Measurements from ENCODE around the gene HRH2.

Gene HRH2

DNA sequence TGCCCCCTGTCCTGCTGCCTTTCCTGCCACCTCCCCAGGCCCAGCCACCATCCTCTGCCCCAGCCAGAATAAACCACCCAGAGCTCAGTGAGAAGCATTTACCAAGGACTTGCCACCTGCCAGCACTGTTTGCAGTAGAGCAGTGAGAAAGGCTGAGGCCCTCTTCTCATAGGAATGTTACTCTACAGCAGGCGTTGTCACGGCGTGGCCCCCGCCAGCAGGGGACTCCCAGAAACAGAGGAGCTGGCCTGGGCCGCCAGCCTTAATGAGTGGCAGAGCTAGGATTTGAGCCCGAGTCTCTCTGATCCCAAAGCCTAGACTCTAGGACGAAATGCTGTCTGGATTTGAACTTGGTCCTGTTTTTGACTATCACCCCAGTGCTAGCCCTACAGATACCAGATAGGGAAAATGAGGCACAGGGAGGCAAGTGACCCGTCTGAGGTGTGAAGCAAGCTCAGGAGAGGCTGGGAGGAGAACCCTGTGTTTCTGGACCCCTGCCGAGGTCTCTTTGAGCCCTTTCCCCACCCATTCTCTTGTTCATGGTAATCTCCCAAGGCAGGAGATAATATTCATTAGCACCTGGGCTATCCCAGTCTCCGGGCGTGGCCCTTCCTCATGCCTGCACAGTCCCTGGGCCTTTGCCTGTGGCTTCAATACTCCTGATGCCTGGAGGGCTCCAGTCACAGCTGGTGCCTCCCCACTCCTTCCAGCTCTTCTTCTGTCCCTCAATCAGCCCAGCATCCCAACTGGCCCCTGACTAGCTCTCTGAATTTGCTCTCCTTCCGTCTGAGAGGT, 30.7 kb downstream of the HRH2 start:
- Histone ChIP-seq H3K9me3 (no peaks in the 10 kb centered on the region), H3K27ac (no peak overlapping the region; the same call in 1 of the 2 replicates), H3K9ac (no peak overlapping the region), H3K4me1 (peaks cover 73% of the 10 kb centered on the region), H3K27me3 (no peaks in the 10 kb centered on the region), H3K4me3 (no peak overlapping the region), H3K4me2 (peak overlapping the region; percentile 73), H4K20me1 (peaks cover 7% of the 10 kb centered on the region; the same call in 1 of the 2 replicates), H3K36me3 (peaks cover 45% of the 10 kb centered on the region)
- no peak for TF ChIP-seq Cebpa-rat (IDR thresholded peaks at IDR 0.05)

DNA sequence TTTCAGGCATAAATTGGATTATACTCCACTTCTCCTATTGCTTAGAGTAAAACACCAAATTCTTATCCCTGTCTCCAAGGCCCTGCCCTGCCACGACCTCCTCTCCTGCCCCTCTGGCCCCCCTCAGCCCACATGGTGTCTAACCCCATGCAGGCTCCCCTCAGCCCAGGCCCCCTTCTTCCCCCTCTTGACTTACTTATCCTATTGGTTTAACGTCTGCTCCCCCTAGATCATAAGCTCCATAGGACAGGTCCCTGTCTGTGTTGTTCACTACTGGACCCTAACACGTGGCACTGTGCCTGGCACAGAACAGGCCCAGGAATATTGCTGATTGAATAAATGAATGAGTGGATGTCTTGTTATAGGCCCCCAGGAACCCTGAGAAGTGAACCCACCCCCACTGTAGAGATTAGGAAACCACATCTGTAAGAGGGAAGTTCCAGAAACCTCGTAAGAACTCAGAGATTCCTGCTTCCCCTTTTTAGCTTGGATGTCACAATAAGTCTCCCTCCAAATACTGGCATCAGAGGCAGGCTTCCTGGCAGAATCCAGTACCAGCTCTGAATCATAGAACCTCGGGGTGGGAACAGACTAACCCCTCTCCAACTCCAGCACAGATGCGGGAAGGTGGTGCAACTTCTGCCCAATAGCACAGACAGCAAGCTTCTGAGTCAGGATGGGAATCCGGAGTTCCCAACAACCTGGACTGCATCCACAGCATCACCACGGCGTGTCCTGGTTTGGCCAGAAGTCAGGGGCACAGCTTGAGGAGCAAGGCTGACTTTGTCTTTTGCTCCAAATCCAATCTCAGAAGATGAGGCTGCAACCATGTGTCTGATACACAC, 31.5 kb downstream of the HRH2 start:
- peaks cover 36% of the 10 kb centered on the region for H3K36me3 ChIP-seq
- peaks cover 73% of the 10 kb centered on the region for H3K4me1 ChIP-seq
- H4K20me1 ChIP-seq: peaks cover 2% of the 10 kb centered on the region; the same call in 1 of the 2 replicates
- no peak for TF ChIP-seq Cebpa-rat (IDR thresholded peaks at IDR 0.05)
- H3K9me3 ChIP-seq: no peaks in the 10 kb centered on the region
- H3K27ac ChIP-seq: no peak overlapping the region; the same call in 1 of the 2 replicates
- H3K4me2 ChIP-seq: peak overlapping the region; percentile 73
- no peak overlapping the region for H3K4me3 ChIP-seq
- H3K27me3 ChIP-seq: no peaks in the 10 kb centered on the region
- no peak overlapping the region for H3K9ac ChIP-seq

DNA sequence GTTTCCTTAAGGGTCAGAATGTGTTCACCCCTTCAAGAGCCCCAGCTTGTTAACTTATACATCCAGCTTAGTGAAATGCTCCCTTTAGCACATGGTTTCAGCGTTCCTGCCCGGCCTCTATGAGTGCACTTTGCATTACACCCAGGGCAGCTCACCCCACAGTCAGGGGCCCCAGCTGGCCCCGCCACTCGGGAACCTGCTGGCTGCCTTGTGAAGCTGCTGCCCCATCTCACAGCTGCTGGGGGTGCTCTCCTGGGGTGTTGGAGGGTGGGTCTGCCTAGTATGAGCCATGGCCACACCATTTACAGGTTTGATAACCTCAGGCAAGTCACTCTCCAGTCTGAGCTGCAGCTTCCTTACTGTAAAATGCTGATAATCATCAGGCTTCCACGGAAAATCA, 32.2 kb downstream of the HRH2 start:
- Histone ChIP-seq H3K36me3 (peaks cover 30% of the 10 kb centered on the region), H3K4me2 (peak overlapping the region; percentile 73), H3K4me1 (peaks cover 73% of the 10 kb centered on the region), H3K27ac (no peak overlapping the region), H3K9ac (no peak overlapping the region), H3K4me3 (no peak overlapping the region), H3K27me3 (no peaks in the 10 kb centered on the region), H4K20me1 (no peaks in the 10 kb centered on the region), H3K9me3 (no peaks in the 10 kb centered on the region)
- no peak for TF ChIP-seq Cebpa-rat (IDR thresholded peaks at IDR 0.05)

DNA sequence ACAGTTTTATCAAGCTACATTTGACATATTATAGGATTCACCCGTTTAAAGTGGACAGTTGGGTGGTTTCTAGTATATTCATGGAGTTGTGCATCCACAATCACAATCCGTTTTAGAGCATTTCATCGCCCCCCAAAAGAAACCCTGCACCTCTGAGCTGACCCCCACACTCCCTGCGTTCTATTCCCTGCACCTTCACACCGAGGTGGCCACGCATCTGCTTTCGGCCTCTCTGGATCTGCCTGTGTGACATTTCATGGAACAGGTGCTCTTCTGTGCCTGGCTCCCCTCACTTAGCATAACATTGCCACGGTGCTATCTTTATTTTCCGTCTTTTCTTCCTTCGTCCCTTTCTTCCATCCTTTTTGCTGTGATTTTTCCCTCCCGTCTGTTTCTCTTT, 32.7 kb downstream of the HRH2 start:
- Histone ChIP-seq H3K9ac (peak overlapping the region; percentile 46; the same call in 1 of the 2 replicates), H3K36me3 (peaks cover 24% of the 10 kb centered on the region), H3K4me3 (no peak overlapping the region), H3K27ac (peak overlapping the region; percentile 62), H4K20me1 (no peaks in the 10 kb centered on the region), H3K9me3 (no peaks in the 10 kb centered on the region), H3K4me2 (peak overlapping the region; percentile 73), H3K4me1 (peaks cover 73% of the 10 kb centered on the region), H3K27me3 (no peaks in the 10 kb centered on the region)
- TF ChIP-seq Cebpa-rat (IDR thresholded peaks at IDR 0.05): no peak

DNA sequence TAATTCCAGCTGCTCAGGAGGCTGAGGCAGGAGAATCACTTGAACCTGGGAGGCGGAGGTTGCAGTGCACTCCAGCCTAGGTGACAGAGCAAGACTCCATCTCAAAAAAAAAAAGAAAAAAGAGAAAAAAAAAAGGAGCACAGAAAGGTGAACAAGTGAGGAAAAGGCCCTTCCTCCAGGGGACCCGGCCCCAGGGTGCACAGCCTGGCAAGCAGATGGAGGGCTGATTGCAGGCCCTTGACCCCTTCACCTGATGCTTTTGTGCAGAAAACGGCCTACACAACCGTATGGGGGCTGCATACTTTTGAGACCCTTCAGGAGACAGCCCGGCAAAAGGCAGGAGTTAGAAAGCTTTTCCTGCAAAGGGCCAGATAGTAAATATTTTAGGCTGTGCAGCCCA, 33.9 kb downstream of the HRH2 start:
- H3K27me3 ChIP-seq: no peaks in the 10 kb centered on the region

DNA sequence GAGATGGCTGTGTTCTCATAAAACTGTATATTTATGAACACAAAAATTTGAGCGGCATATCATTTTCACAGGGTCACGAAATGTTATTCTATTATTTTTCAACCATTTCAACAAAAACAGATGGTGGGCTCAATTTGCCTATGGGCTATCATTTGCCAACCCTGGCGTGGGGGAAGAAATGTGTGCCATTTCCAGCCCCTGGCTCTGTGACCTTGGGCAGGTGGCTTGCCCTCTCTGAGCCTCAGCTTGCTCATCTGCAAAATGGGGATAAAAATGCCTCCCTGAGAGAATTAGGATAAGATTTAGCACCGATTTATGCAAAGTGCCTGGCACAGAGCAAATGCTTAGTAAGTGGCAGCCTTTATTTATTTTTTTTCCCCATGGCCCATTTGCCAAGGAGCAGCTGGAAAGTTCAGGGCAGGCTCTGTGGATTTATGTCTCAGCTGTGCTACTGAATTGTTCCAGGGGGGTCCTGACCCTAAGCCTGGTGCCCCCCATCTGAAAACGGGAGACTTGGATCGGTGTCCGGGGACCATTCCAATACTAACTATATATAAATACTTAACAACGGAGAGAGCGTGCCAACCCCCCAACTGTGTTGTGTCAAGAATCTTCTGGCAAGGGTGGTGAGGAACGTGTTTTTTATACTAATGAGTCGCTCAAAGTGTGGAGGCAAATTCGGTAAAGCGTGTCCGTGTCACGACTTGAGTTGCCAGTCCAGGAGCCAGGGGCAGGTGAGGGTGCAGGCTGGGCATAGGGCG, 34.5 kb downstream of the HRH2 start:
- no peak for TF ChIP-seq Cebpa-rat (IDR thresholded peaks at IDR 0.05)
- Histone ChIP-seq H3K27me3 (no peaks in the 10 kb centered on the region), H3K4me2 (peak overlapping the region; percentile 77), H3K9me3 (no peaks in the 10 kb centered on the region), H3K9ac (no peak overlapping the region; the same call in 1 of the 2 replicates), H4K20me1 (no peaks in the 10 kb centered on the region), H3K27ac (0 out of 2 replicates have a peak overlapping the region, but pooled peaks have one; percentile 24), H3K4me1 (peaks cover 88% of the 10 kb centered on the region), H3K4me3 (no peak overlapping the region), H3K36me3 (peaks cover 6% of the 10 kb centered on the region; the same call in 1 of the 2 replicates)

More for the DNA sequence above, 33.9 kb downstream of the HRH2 start:
- Histone ChIP-seq H3K4me2 (no peak overlapping the region), H3K4me3 (no peak overlapping the region), H4K20me1 (no peaks in the 10 kb centered on the region), H3K36me3 (peaks cover 13% of the 10 kb centered on the region; the same call in 1 of the 2 replicates), H3K27ac (no peak overlapping the region), H3K9me3 (no peaks in the 10 kb centered on the region), H3K9ac (no peak overlapping the region), H3K4me1 (peaks cover 85% of the 10 kb centered on the region)
- no peak for TF ChIP-seq Cebpa-rat (IDR thresholded peaks at IDR 0.05)

DNA sequence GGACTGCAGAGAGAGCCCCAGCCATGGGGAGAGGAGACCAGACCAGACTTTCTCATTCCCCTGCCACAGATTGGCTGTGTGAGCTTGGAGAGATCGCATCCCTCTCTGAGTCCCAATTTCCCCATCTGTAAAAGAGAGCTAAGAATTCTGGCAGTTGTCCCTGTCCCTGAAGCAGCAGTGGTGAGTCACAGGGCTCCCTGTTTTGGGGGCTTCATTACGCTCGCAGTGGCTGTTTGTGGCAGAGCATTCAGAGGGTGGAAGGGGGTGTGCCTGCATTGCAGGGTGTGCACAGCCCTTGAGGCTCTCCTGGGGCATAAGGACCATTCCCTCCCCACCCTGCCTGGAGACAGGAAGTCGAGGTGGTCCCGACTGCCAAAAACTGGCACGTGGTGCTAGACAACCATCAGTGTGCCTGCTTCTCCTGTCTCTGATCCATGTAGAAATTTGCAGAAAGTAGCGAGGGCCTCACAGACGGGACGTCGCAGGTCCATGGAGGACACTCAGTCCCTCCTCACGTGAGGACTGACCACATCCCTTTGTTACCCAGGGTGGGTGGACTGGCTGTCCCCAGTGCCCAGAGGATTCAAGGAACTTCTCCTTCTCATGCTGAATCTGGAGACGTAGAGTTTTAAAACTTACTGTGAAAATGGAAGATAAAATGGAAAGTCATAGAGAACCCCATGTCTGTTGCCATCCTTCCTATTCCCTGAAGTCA, 35.3 kb downstream of the HRH2 start:
- peak overlapping the region; percentile 77 for H3K4me2 ChIP-seq
- no peak for TF ChIP-seq Cebpa-rat (IDR thresholded peaks at IDR 0.05)
- peaks cover 85% of the 10 kb centered on the region for H3K4me1 ChIP-seq
- H4K20me1 ChIP-seq: no peaks in the 10 kb centered on the region
- no peaks in the 10 kb centered on the region for H3K9me3 ChIP-seq
- no peak overlapping the region for H3K4me3 ChIP-seq
- H3K27me3 ChIP-seq: no peaks in the 10 kb centered on the region
- no peaks in the 10 kb centered on the region for H3K36me3 ChIP-seq
- no peak overlapping the region; the same call in 1 of the 2 replicates for H3K9ac ChIP-seq
- peak overlapping the region; percentile 79; the same call in 1 of the 2 replicates for H3K27ac ChIP-seq

DNA sequence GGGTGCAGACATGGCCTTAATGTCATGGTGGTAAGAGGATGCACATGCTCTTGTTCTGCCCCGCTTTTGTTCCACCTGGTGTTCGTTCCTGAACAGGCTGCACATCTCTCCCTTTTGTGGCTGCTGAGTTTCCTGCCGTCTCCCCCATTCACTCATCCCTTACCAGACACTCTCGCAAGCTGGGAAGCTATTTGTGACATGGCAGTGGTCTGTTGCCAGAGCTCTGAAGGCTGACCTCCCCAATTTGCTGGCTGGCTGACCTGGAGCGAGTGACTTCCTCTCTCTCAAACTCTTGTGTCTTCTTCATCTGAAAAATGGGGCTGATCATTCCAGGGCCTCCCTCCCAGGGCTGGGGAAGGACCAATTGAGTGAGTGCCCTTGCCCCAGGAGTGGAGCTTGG, 35.9 kb downstream of the HRH2 start:
- H3K9me3 ChIP-seq: no peaks in the 10 kb centered on the region

More for the DNA sequence above, 35.9 kb downstream of the HRH2 start:
- peak overlapping the region; percentile 79 for H3K27ac ChIP-seq
- H3K9ac ChIP-seq: no peak overlapping the region
- H3K36me3 ChIP-seq: no peaks in the 10 kb centered on the region
- H3K4me3 ChIP-seq: no peak overlapping the region
- H4K20me1 ChIP-seq: no peaks in the 10 kb centered on the region
- H3K27me3 ChIP-seq: no peaks in the 10 kb centered on the region
- H3K4me2 ChIP-seq: peak overlapping the region; percentile 77
- peaks cover 81% of the 10 kb centered on the region for H3K4me1 ChIP-seq
- no peak for TF ChIP-seq Cebpa-rat (IDR thresholded peaks at IDR 0.05)
